ENCODE measurements around the gene SDR42E1.

- TF ChIP-seq CTCF (IDR thresholded peaks at IDR 0.05; ENCODE audit: low read length) (no peak), EZH2phosphoT487 (IDR thresholded peaks at IDR 0.05; ENCODE audit: low read length) (no peak)
Observed at GRCh38 chr16:82033683-82034300, 22.5 kb upstream of the SDR42E1 start.
